H1 (cell line): ENCODE results near the gene COL5A1. TPM values are rescaled to one million over a fixed set of nuclear protein-coding genes. Genes with fewer than 3 reads are reported as not detected.

Experiments used
- ATF3 ChIP-seq: IDR thresholded peaks from 2 replicates; pipeline ENCODE4 v1.6.1; 2011; ENCODE audit warnings: low read depth, mild to moderate bottlenecking, low read length; ENCODE audit not compliant: insufficient read depth
- BCL11A ChIP-seq, 2 experiments: IDR thresholded peaks; one replicate each; pipeline ENCODE4 v1.6.1; 2011; ENCODE audit warnings: low read depth in 2 of 2, low read length in 2 of 2, mild to moderate bottlenecking in 2 of 2
- CHD7 ChIP-seq: fragments of 300-600 bp; sonication (generic); IDR thresholded peaks from 2 replicates; pipeline ENCODE4 v1.7.1; 2012; ENCODE audit warnings: low read length, moderate library complexity, mild to moderate bottlenecking, inconsistent platforms; ENCODE audit not compliant: insufficient replicate concordance
- EGR1 ChIP-seq: IDR thresholded peaks from 2 replicates; pipeline ENCODE4 v1.6.1; 2011; ENCODE audit warnings: low read depth, low read length, borderline replicate concordance
- EP300 ChIP-seq, 2 experiments: IDR thresholded peaks; 1 replicate in 1 of 2; 2 replicates in 1 of 2; pipeline ENCODE4 v1.6.1; 2011 to 2012; ENCODE audit warnings: low read depth in 2 of 2, low read length in 2 of 2, mild to moderate bottlenecking in 2 of 2, borderline replicate concordance in 1 of 2, inconsistent platforms in 1 of 2, moderate library complexity in 1 of 2
- JUND ChIP-seq: IDR thresholded peaks from 2 replicates; pipeline ENCODE4 v1.6.1; 2011; ENCODE audit warnings: mild to moderate bottlenecking, improper control_type of control experiment, low read length
- MAX ChIP-seq: IDR thresholded peaks from 2 replicates; pipeline ENCODE4 v1.6.1; 2012; ENCODE audit warnings: inconsistent platforms
- PHF8 ChIP-seq: fragments of 200-600 bp; sonication (generic); conservative IDR thresholded peaks from 2 replicates; pipeline ENCODE4 v1.7.1; 2012; ENCODE audit warnings: low read depth, mild to moderate bottlenecking, inconsistent platforms, low read length, moderate library complexity
- RNF2 ChIP-seq: fragments of 200-900, 300-1000 bp; sonication (generic); IDR thresholded peaks from 2 replicates; pipeline ENCODE4 v1.7.1; 2016; ENCODE audit warnings: borderline replicate concordance, low read depth, mild to moderate bottlenecking, antibody characterized with exemption, low read length; ENCODE audit not compliant: poor library complexity, severe bottlenecking; ENCODE audit errors: missing control alignments
- SIRT6 ChIP-seq: IDR thresholded peaks from one replicate; pipeline ENCODE4 v1.7.1; 2012; ENCODE audit warnings: low read length, inconsistent platforms
- SP1 ChIP-seq: IDR thresholded peaks from 2 replicates; pipeline ENCODE4 v1.6.1; 2011; ENCODE audit warnings: low read depth, low read length
- polyA plus RNA-seq, 7 experiments: library from polyadenylated mRNA; depleted of rRNA in 3 of 7; stranded (reverse) in 5 of 7; unstranded in 2 of 7; fragments of >200 nt in 5 of 7; fragments of 200-250 nt in 2 of 7; gene quantifications; 1 replicate in 5 of 7; 2 replicates in 1 of 7; 4 replicates in 1 of 7; pipeline versions ENCODE4 v1.2.1 to v1.2.3, GENCODE V29; 2011 to 2013; ENCODE audit warnings: missing spikeins in 2 of 7, mixed read lengths in 2 of 7
- total RNA-seq: library from RNA; stranded (reverse); fragmentation: NEBNext Ultra II Directional; extraction: Animal tissue kit (Norgen Biotek cat#: 25700); gene quantifications from 2 replicates; pipeline ENCODE4 v1.2.1, GENCODE V29; 2021

Gene COL5A1
- total and polyA plus RNA-seq, 2 of the 8 experiments (the other 6 are each of a cell fraction or from before 2014, with no cell fraction given) = 3.8 to 12.0 TPM

- no peak for TF ChIP-seq CHD7
- no peak for TF ChIP-seq BCL11A (IDR thresholded peaks at IDR 0.05; ENCODE audit: low read depth in 2 of 2, low read length in 2 of 2)
- TF ChIP-seq SP1 = no peak
- no peak for TF ChIP-seq EGR1
- no peak for TF ChIP-seq MAX
- TF ChIP-seq RNF2 = no peak
- no peak for TF ChIP-seq PHF8
- no peak for TF ChIP-seq EP300 (IDR thresholded peaks at IDR 0.05; ENCODE audit: borderline replicate concordance in 1 of 2, low read depth in 2 of 2, low read length in 2 of 2)
- no peak for TF ChIP-seq JUND
- no peak for TF ChIP-seq SIRT6
- TF ChIP-seq ATF3 = no peak
Measured at GRCh38 chr9:134740071-134740470, 98.5 kb downstream of the COL5A1 start (continued).
